ENCODE measurements around the gene ICA1. TPM values are rescaled to one million over a fixed set of nuclear protein-coding genes. Genes with fewer than 3 reads are reported as not detected.
A peak's percentile ranks its signal among the peaks of the same experiment; 100 is the strongest.

The ICA1 gene
- total RNA-seq, 1 donor: 2.2 TPM

- no peak overlapping the region for H2AFZ ChIP-seq (ENCODE audit: low read length)
- no peak for TF ChIP-seq CTCF (IDR thresholded peaks at IDR 0.05; ENCODE audit: extremely low read depth, low read depth, low read length)
- DNase-seq (ENCODE audit: insufficient read length, low spot score, missing footprints): no peak
- H3K27ac ChIP-seq (ENCODE audit: low read depth, low read length): no peak overlapping the region
- H3K4me3 ChIP-seq (ENCODE audit: insufficient read depth, low read length): no peak overlapping the region
- no peaks in the 10 kb centered on the region for H3K9me3 ChIP-seq (ENCODE audit: low read depth, low read length)
- no peaks in the 10 kb centered on the region for H3K36me3 ChIP-seq (ENCODE audit: insufficient read depth, low read length)
- no peaks in the 10 kb centered on the region for H3K27me3 ChIP-seq (ENCODE audit: insufficient read depth, low read length)
- H4K20me1 ChIP-seq (ENCODE audit: insufficient read depth, low read length): no peaks in the 10 kb centered on the region
- no peak overlapping the region for H3K4me2 ChIP-seq (ENCODE audit: insufficient read depth, low read length)
- no peaks in the 10 kb centered on the region for H3K4me1 ChIP-seq (ENCODE audit: insufficient read depth, low read length)
- no peaks in the 10 kb centered on the region for H3K79me2 ChIP-seq (ENCODE audit: insufficient read depth, low read length)
These were observed 40.4 kb downstream of the ICA1 start for GRCh38 chr7:8221567-8221966.

GRCh38 chr7:8221101-8221495, 40.9 kb downstream of the ICA1 start:
- H3K27me3 ChIP-seq (ENCODE audit: insufficient read depth, low read length): no peaks in the 10 kb centered on the region
- no peak overlapping the region for H3K4me3 ChIP-seq (ENCODE audit: insufficient read depth, low read length)
- TF ChIP-seq CTCF (IDR thresholded peaks at IDR 0.05; ENCODE audit: extremely low read depth, low read depth, low read length): no peak
- H3K4me1 ChIP-seq (ENCODE audit: insufficient read depth, low read length): peaks cover 1% of the 10 kb centered on the region
- no peak overlapping the region for H2AFZ ChIP-seq (ENCODE audit: low read length)
- no peaks in the 10 kb centered on the region for H4K20me1 ChIP-seq (ENCODE audit: insufficient read depth, low read length)
- DNase-seq (ENCODE audit: insufficient read length, low spot score, missing footprints): no peak
- H3K27ac ChIP-seq (ENCODE audit: low read depth, low read length): no peak overlapping the region
- H3K9me3 ChIP-seq (ENCODE audit: low read depth, low read length): no peaks in the 10 kb centered on the region
- H3K79me2 ChIP-seq (ENCODE audit: insufficient read depth, low read length): no peaks in the 10 kb centered on the region
- H3K36me3 ChIP-seq (ENCODE audit: insufficient read depth, low read length): no peaks in the 10 kb centered on the region
- no peak overlapping the region for H3K4me2 ChIP-seq (ENCODE audit: insufficient read depth, low read length)

GRCh38 chr7:8220376-8221100, 41.4 kb downstream of the ICA1 start:
- H4K20me1 ChIP-seq (ENCODE audit: insufficient read depth, low read length): no peaks in the 10 kb centered on the region
- no peak for DNase-seq (ENCODE audit: insufficient read length, low spot score, missing footprints)
- no peak overlapping the region for H3K4me3 ChIP-seq (ENCODE audit: insufficient read depth, low read length)
- no peaks in the 10 kb centered on the region for H3K9me3 ChIP-seq (ENCODE audit: low read depth, low read length)
- no peaks in the 10 kb centered on the region for H3K36me3 ChIP-seq (ENCODE audit: insufficient read depth, low read length)
- H3K4me1 ChIP-seq (ENCODE audit: insufficient read depth, low read length): peaks cover 6% of the 10 kb centered on the region
- H2AFZ ChIP-seq (ENCODE audit: low read length): no peak overlapping the region
- H3K27me3 ChIP-seq (ENCODE audit: insufficient read depth, low read length): no peaks in the 10 kb centered on the region
- TF ChIP-seq CTCF (IDR thresholded peaks at IDR 0.05; ENCODE audit: extremely low read depth, low read depth, low read length): no peak
- H3K27ac ChIP-seq (ENCODE audit: low read depth, low read length): no peak overlapping the region
- H3K4me2 ChIP-seq (ENCODE audit: insufficient read depth, low read length): no peak overlapping the region
- no peaks in the 10 kb centered on the region for H3K79me2 ChIP-seq (ENCODE audit: insufficient read depth, low read length)

- H3K79me2 ChIP-seq (ENCODE audit: insufficient read depth, low read length): no peaks in the 10 kb centered on the region
- peak; percentile 71 for DNase-seq (ENCODE audit: insufficient read length, low spot score, missing footprints)
- H3K4me3 ChIP-seq (ENCODE audit: insufficient read depth, low read length): no peak overlapping the region
- no peaks in the 10 kb centered on the region for H4K20me1 ChIP-seq (ENCODE audit: insufficient read depth, low read length)
- H2AFZ ChIP-seq (ENCODE audit: low read length): no peak overlapping the region
- H3K36me3 ChIP-seq (ENCODE audit: insufficient read depth, low read length): no peaks in the 10 kb centered on the region
- no peaks in the 10 kb centered on the region for H3K27me3 ChIP-seq (ENCODE audit: insufficient read depth, low read length)
- peak overlapping the region; percentile 46 for H3K4me2 ChIP-seq (ENCODE audit: insufficient read depth, low read length)
- TF ChIP-seq CTCF (IDR thresholded peaks at IDR 0.05; ENCODE audit: extremely low read depth, low read depth, low read length): peak; percentile 61
- H3K9me3 ChIP-seq (ENCODE audit: low read depth, low read length): no peaks in the 10 kb centered on the region
- H3K4me1 ChIP-seq (ENCODE audit: insufficient read depth, low read length): peaks cover 6% of the 10 kb centered on the region
- no peak overlapping the region for H3K27ac ChIP-seq (ENCODE audit: low read depth, low read length)
These were observed 44.5 kb downstream of the ICA1 start for GRCh38 chr7:8217200-8218068.
